K562 (cell line): ENCODE data around the gene PNKD. TPM values are rescaled to one million over a fixed set of nuclear protein-coding genes. Genes with fewer than 3 reads are reported as not detected.

Experiments used
- ATAC-seq: fragments of 200-7000 bp; cut with Tn5 transposase; 3 replicates; pipeline ENCODE4 v1.9.1; 2020; ENCODE audit warnings: moderate library complexity
- BruUV-seq: library from RNA; stranded (reverse); fragments of 400-500 nt; replicated peaks from 2 replicates; lab custom pipeline; 2021; lab: Mats Ljungman, UMichigan
- CTCF ChIA-PET: fragments of 300-600 bp; formaldehyde crosslinking; extraction: SDS; loops from one replicate; lab custom pipeline; 2021; ENCODE audit warnings: low intra/inter-chr PET ratio; lab: Yijun Ruan, JAX
- POLR2A ChIA-PET: fragments of 300-600, 350-650 bp; sonication (Branson Sonifier 250); formaldehyde crosslinking; extraction: SDS; loops from one replicate; lab custom pipeline; 2021; ENCODE audit warnings: antibody characterized with exemption, inconsistent platforms; lab: Yijun Ruan, JAX
- DNase-seq, 4 experiments: peaks; one replicate each; pipeline versions ENCODE4 v3.0.0 to v3.0.0-alpha.2; 2011 to 2018; ENCODE audit warnings: low spot score in 3 of 4, mixed read lengths in 3 of 4; ENCODE audit errors: extremely low read depth in 1 of 4
- FAIRE-seq: peaks from 2 replicates; lab custom pipeline; 2011; peaks lifted over from hg19 to GRCh38; lab: Jason Lieb, UNC
- H2AFZ ChIP-seq: 2 replicates; pipeline ENCODE4 v1.6.0; 2011; ENCODE audit warnings: low read depth, low read length, control low read depth, inconsistent platforms
- H3K27ac ChIP-seq: fragments of 200-600 bp; 3 replicates; pipeline ENCODE4 v1.8.0; 2011; ENCODE audit warnings: low read depth, mild to moderate bottlenecking, control low read depth, inconsistent platforms, low read length, moderate library complexity, mixed read lengths; ENCODE audit errors: extremely low read depth
- H3K27me3 ChIP-seq, 2 experiments: fragments of 300-600 bp in 1 of 2; 2 replicates in 1 of 2; 3 replicates in 1 of 2; pipeline versions ENCODE4 v1.6.0 to v1.8.0; 2011; ENCODE audit warnings: inconsistent platforms in 2 of 2, low read length in 2 of 2, mild to moderate bottlenecking in 1 of 2, mixed read lengths in 1 of 2, moderate library complexity in 1 of 2; ENCODE audit not compliant: control insufficient read depth in 2 of 2, insufficient read depth in 2 of 2
- H3K36me3 ChIP-seq: fragments of 300-600 bp; 3 replicates; pipeline ENCODE4 v1.8.0; 2011; ENCODE audit warnings: mild to moderate bottlenecking, low read length, inconsistent platforms; ENCODE audit not compliant: control insufficient read depth, insufficient read depth
- H3K4me1 ChIP-seq, 2 experiments: fragments of 200-600 bp in 1 of 2; replicated peaks in 1 of 2; 2 replicates in 1 of 2; 3 replicates in 1 of 2; pipeline versions ENCODE4 v1.5.1 to v1.8.0; 2011; ENCODE audit warnings: inconsistent platforms in 2 of 2, low read length in 2 of 2, mild to moderate bottlenecking in 1 of 2, mixed read lengths in 1 of 2, moderate library complexity in 1 of 2; ENCODE audit not compliant: control insufficient read depth in 2 of 2, insufficient read depth in 2 of 2
- H3K4me2 ChIP-seq: 2 replicates; pipeline ENCODE4 v1.6.1; 2011; ENCODE audit warnings: low read length, control low read depth, inconsistent platforms, mixed read lengths; ENCODE audit not compliant: insufficient read depth
- H3K4me3 ChIP-seq: fragments of 200-600 bp; sonication (generic), shearing (Covaris generic); 2 replicates; pipeline ENCODE4 v1.5.1; 2016; ENCODE audit warnings: control low read depth, inconsistent platforms
- H3K79me2 ChIP-seq: fragments of 200-600 bp; 3 replicates; pipeline ENCODE4 v1.8.0; 2011; ENCODE audit warnings: low read length, inconsistent platforms; ENCODE audit not compliant: control insufficient read depth, insufficient read depth
- H3K9ac ChIP-seq, 2 experiments: 2 replicates each; pipeline versions ENCODE4 v1.6.0 to v1.6.1; 2011; ENCODE audit warnings: low read depth in 2 of 2, low read length in 2 of 2, control low read depth in 1 of 2, inconsistent platforms in 1 of 2, mild to moderate bottlenecking in 1 of 2, mixed read lengths in 1 of 2; ENCODE audit not compliant: insufficient read depth in 1 of 2
- H3K9me1 ChIP-seq: one replicate; pipeline ENCODE4 v1.6.0; 2011; ENCODE audit warnings: inconsistent platforms, mild to moderate bottlenecking, low read length, moderate library complexity; ENCODE audit not compliant: control insufficient read depth, insufficient read depth
- H3K9me3 ChIP-seq: replicated peaks from 2 replicates; pipeline ENCODE4 v1.5.1; 2011; ENCODE audit warnings: low read depth, low read length, inconsistent platforms; ENCODE audit not compliant: control insufficient read depth, insufficient read depth
- H4K20me1 ChIP-seq: replicated peaks from 2 replicates; pipeline ENCODE4 v1.6.1; 2011; ENCODE audit warnings: low read length, inconsistent platforms, mixed read lengths; ENCODE audit not compliant: control insufficient read depth, insufficient read depth
- BCOR ChIP-seq: fragments of 450-650 bp; IDR thresholded peaks from 2 replicates; pipeline ENCODE4 v1.6.1; 2016
- CHCHD3 ChIP-seq: fragments of 250-450 bp; sonication (Bioruptor Pico); IDR thresholded peaks from 2 replicates; pipeline ENCODE4 v2.1.2; 2022; ENCODE audit warnings: mild to moderate bottlenecking
- LCOR ChIP-seq: sonication (generic); formaldehyde crosslinking; IDR thresholded peaks from 2 replicates; pipeline ENCODE4 v1.8.0; 2022; ENCODE audit warnings: mild to moderate bottlenecking, missing genetic modification reagents
- NCOA6 ChIP-seq: fragments of 450-650 bp; IDR thresholded peaks from 2 replicates; pipeline ENCODE4 v1.6.1; 2017; ENCODE audit warnings: mild to moderate bottlenecking
- NCOR1 ChIP-seq: fragments of 450-650 bp; IDR thresholded peaks from 2 replicates; pipeline ENCODE4 v1.6.1; 2016; ENCODE audit warnings: mild to moderate bottlenecking, moderate library complexity
- POLR2G ChIP-seq: fragments of 200-400 bp; formaldehyde crosslinking; IDR thresholded peaks from 2 replicates; pipeline ENCODE4 v1.6.1; 2017; ENCODE audit warnings: low read depth, mild to moderate bottlenecking, antibody characterized with exemption, low read length, moderate library complexity
- POLR3G ChIP-seq: IDR thresholded peaks from 2 replicates; pipeline ENCODE4 v1.6.1; 2011; ENCODE audit not compliant: insufficient read length, insufficient replicate concordance; ENCODE audit errors: extremely low read depth
- SAFB2 ChIP-seq: fragments of 200-400 bp; formaldehyde crosslinking; IDR thresholded peaks from 2 replicates; pipeline ENCODE4 v1.6.1; 2018; ENCODE audit warnings: borderline replicate concordance, low read length, low read depth, moderate library complexity; ENCODE audit not compliant: severe bottlenecking
- SP1 ChIP-seq: sonication (generic); formaldehyde crosslinking; IDR thresholded peaks from 2 replicates; pipeline ENCODE4 v1.8.1; 2022; ENCODE audit warnings: mild to moderate bottlenecking, missing genetic modification reagents
- TBL1XR1 ChIP-seq, 2 experiments: IDR thresholded peaks; 2 replicates each; pipeline ENCODE4 v1.6.1; 2012; ENCODE audit warnings: improper control_type of control experiment in 2 of 2, low read length in 2 of 2, mild to moderate bottlenecking in 1 of 2
- TCFL5 ChIP-seq: fragments of 250-450 bp; sonication (Bioruptor Pico); conservative IDR thresholded peaks from 2 replicates; pipeline ENCODE4 v1.6.1; 2021; ENCODE audit warnings: mild to moderate bottlenecking, moderate library complexity, matching md5 sums
- ZKSCAN8 ChIP-seq: fragments of 200-800 bp; sonication (Bioruptor generic); IDR thresholded peaks from 2 replicates; pipeline ENCODE4 v1.6.1; 2016; ENCODE audit warnings: missing genetic modification characterization, missing compliant biosample characterization
- ZNF668 ChIP-seq: fragments of 250-450 bp; sonication (Bioruptor Pico); IDR thresholded peaks from 2 replicates; pipeline ENCODE4 v1.8.0; 2022; ENCODE audit warnings: mild to moderate bottlenecking, inconsistent platforms
- WGBS: fragments of 100-300 bp; shearing (Covaris generic); methylation state at CpG from one replicate; pipeline ENCODE4 v1.1.6; 2016; ENCODE audit warnings: low coverage, mixed read lengths; ENCODE audit not compliant: insufficient coverage; ENCODE audit errors: missing lambda C conversion rate; 5-methylcytosine and 5-hydroxymethylcytosine counted together
- in situ Hi-C: fragments of 300-500 bp; cut with MboI; formaldehyde crosslinking; loops from 4 replicates; pipeline ENCODE4 v1.15.0; 2018; ENCODE audit warnings: inconsistent platforms, mixed read lengths
- intact Hi-C: fragments of 100-400 bp; cut with micrococcal nuclease; formaldehyde crosslinking; loops from 2 replicates; pipeline ENCODE4 v1.14.2; 2022
- polyA plus RNA-seq, 8 experiments: library from polyadenylated mRNA; depleted of rRNA in 4 of 8; stranded (reverse) in 5 of 8; unstranded in 3 of 8; fragments of >200 nt; fragmentation: Nextera tagmentation in 2 of 8; fragmentation: Illumina TruSeq in 1 of 8; extraction: Ambion mirVana in 2 of 8; extraction: Trizol in 1 of 8; gene quantifications; 2 replicates each; pipeline versions ENCODE4 v1.2.1 to v1.2.3, GENCODE V29; 2011 to 2014; ENCODE audit warnings: inconsistent platforms in 1 of 8, missing spikeins in 1 of 8
- total RNA-seq, 7 experiments: library from RNA; depleted of rRNA in 6 of 7; stranded (reverse); fragments of >200 nt in 6 of 7; fragmentation: Illumina TruSeq in 2 of 7; extraction: Trizol in 2 of 7; gene quantifications; 2 replicates each; pipeline versions ENCODE4 v1.2.1 to v1.2.3, GENCODE V29; 2011 to 2021; ENCODE audit warnings: low replicate concordance in 1 of 7
- TF ChIP-seq, protein P1 (sequence below): fragments of 250-450 bp; sonication (Bioruptor Pico); IDR thresholded peaks from 2 replicates; pipeline ENCODE4 v1.5.0; 2020; ENCODE audit warnings: mild to moderate bottlenecking

Gene PNKD
- total and polyA plus RNA-seq, 9 of the 15 experiments (the other 6 are each of a cell fraction or from before 2014, with no cell fraction given), result 26.0 to 105 (median 60.1) TPM

DNA sequence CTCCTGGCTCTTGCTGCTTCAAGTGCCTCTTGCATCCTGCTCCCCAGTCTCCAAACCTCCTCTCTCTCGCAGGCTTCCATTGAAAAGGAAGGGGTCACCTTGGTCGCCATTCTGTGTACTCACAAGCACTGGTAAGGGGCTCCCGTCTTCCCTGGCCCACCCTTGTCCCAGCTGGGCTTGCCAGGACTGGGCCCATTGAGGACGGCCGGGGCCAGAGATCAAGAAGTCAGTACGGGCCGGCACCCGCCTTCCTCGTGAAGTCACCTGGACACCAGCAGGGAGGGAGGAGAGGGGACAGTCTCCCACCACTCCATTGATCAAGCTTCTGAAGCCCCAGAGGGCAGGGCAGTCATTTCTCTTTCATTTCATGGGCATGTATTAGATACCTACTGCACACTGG lies 70.3 kb downstream of the PNKD start:
- H3K36me3 ChIP-seq, result peaks cover 13% of the 10 kb centered on the region; the same call in 1 of the 3 replicates
- TF ChIP-seq TCFL5 (CRISPR knock-in tag), result no peak
- TF ChIP-seq, all 486 proteins: peak for 0
- DNase-seq (no peak), ATAC-seq (no peak), FAIRE-seq (no peak)
- no peak overlapping the region for H3K27ac ChIP-seq
- H3K9me1 ChIP-seq, result no peaks in the 10 kb centered on the region
- no peak overlapping the region; a peak in 1 of 4 replicates for H3K9ac ChIP-seq
- no peak overlapping the region for H3K4me2 ChIP-seq
- no peaks in the 10 kb centered on the region for H3K27me3 ChIP-seq
- intact Hi-C loops (no loop called here), in situ Hi-C loops (no loop called here)
- POLR2A ChIA-PET, result no interaction called here
- no peaks in the 10 kb centered on the region for H3K9me3 ChIP-seq
- H3K79me2 ChIP-seq, result peaks cover under 1% of the 10 kb centered on the region; the same call in 1 of the 3 replicates
- no TSS peak for BruUV-seq
- H4K20me1 ChIP-seq, result no peaks in the 10 kb centered on the region
- no peak overlapping the region for H3K4me3 ChIP-seq
- CTCF ChIA-PET, result no interaction called here
- WGBS, result 85% methylated on average over 5 of the region's 9 CpGs
- peaks cover 0 to 8% of the 10 kb centered on the region in 2 experiments; a peak in 3 of 5 replicates for H3K4me1 ChIP-seq
- H2AFZ ChIP-seq, result no peak overlapping the region

DNA sequence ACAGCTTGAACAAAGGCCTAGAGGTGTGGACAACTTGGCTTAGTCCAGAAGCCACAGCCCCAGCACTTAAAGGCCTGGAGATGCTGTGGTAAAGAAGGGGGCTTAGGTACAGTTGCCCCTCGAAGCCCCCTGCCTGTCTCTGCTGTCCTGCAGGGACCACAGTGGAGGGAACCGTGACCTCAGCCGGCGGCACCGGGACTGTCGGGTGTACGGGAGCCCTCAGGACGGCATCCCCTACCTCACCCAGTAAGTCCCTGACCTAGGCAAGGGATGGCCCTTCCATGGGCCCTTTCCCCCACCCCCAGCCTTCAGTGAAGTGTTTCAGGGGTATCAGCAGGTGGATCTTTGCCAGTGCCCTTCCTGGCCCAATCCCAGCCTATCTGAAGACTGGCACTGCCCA lies 71.1 kb downstream of the PNKD start:
- WGBS, result 89% methylated on average over 6 of the region's 8 CpGs
- in situ Hi-C loops, result no loop called here
- H3K79me2 ChIP-seq, result no peaks in the 10 kb centered on the region
- TF ChIP-seq NCOA6 (no peak), SP1 (no peak), SAFB2 (no peak), CHCHD3 (CRISPR knock-in tag) (no peak), LCOR (CRISPR knock-in tag) (no peak), POLR3G (no peak), POLR2G (no peak), TBL1XR1 (IDR thresholded peaks at IDR 0.05; ENCODE audit: low read length in 2 of 2) (no peak), ZKSCAN8 (no peak), NCOR1 (no peak), ZNF668 (CRISPR knock-in tag) (no peak), BCOR (no peak)
- TF ChIP-seq, protein P1, sequence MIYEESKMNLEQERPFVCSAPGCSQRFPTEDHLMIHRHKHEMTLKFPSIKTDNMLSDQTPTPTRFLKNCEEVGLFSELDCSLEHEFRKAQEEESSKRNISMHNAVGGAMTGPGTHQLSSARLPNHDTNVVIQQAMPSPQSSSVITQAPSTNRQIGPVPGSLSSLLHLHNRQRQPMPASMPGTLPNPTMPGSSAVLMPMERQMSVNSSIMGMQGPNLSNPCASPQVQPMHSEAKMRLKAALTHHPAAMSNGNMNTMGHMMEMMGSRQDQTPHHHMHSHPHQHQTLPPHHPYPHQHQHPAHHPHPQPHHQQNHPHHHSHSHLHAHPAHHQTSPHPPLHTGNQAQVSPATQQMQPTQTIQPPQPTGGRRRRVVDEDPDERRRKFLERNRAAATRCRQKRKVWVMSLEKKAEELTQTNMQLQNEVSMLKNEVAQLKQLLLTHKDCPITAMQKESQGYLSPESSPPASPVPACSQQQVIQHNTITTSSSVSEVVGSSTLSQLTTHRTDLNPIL (CRISPR knock-in tag), result no peak
- TF ChIP-seq, all 486 proteins: peak for 0
- Histone ChIP-seq H3K4me1 (peaks cover 0 to 8% of the 10 kb centered on the region in 2 experiments; a peak in 2 of 5 replicates), H3K4me2 (no peak overlapping the region), H3K4me3 (no peak overlapping the region), H3K9me3 (no peaks in the 10 kb centered on the region), H3K36me3 (peaks cover 15% of the 10 kb centered on the region; the same call in 1 of the 3 replicates), H4K20me1 (no peaks in the 10 kb centered on the region), H3K9me1 (no peaks in the 10 kb centered on the region), H3K27ac (no peak overlapping the region), H2AFZ (no peak overlapping the region), H3K27me3 (no peaks in the 10 kb centered on the region), H3K9ac (no peak overlapping the region)
- intact Hi-C loops, result no loop called here
- DNase-seq (no peak), FAIRE-seq (no peak), ATAC-seq (no peak)
- no TSS peak for BruUV-seq
- ChIA-PET CTCF (no interaction called here), POLR2A (no interaction called here)
